GM12892 (cell line): ENCODE results near the gene PODN.

Experiments
- POLR2A ChIP-seq: IDR thresholded peaks from 2 replicates; pipeline ENCODE4 v1.6.1; 2011; ENCODE audit warnings: low read depth, low read length, control low read depth
- POLR2AphosphoS5 ChIP-seq: IDR thresholded peaks from 2 replicates; pipeline ENCODE4 v1.6.1; 2011; ENCODE audit warnings: low read depth, low read length, control low read depth
- TAF1 ChIP-seq: IDR thresholded peaks from 2 replicates; pipeline ENCODE4 v1.6.1; 2011; ENCODE audit warnings: low read depth, mild to moderate bottlenecking, control low read depth, low read length, borderline replicate concordance

DNA sequence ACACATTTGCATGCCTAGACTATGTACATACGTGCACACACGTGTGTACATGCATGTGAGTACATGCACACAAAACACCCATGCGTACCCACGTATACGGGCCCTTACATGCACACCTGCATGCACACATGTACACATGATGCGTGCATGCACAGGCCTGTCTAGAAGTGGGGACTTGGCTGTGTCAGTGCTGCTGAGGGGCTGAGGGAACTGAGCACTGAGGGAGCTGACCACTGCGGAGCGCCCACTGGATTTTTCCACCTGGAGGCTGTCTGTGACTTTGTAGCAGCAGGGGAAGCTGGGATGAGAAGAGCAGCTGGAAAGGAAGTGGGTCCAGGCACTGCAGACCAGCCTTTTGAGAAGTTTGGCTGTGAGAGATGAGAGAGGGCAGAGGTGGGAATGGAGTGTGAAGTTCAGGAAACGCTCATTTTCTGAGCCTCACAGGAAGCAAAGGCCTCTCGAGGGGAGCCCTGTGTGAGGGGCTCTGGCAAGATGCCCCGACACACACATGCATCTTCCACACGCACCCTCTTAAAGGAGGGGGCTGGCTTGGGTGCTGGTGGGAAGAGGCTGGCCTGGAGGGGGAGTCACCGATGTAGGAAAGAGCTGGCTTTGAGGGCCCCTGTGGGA, 20.9 kb downstream of the PODN start:
- no peak for TF ChIP-seq POLR2A
- TF ChIP-seq TAF1: no peak
- no peak for TF ChIP-seq POLR2AphosphoS5
